ENCODE results near the gene AFAP1L2.

- TF ChIP-seq EZH2 (IDR thresholded peaks at IDR 0.05; ENCODE audit: insufficient read depth, poor library complexity, severe bottlenecking), result no peak
- no peak for TF ChIP-seq EZH2phosphoT487 (IDR thresholded peaks at IDR 0.05; ENCODE audit: insufficient read depth, low read depth)
Observed at GRCh38 chr10:114309364-114309651, 95.0 kb downstream of the AFAP1L2 start.
